ENCODE data around the gene ACOXL.

The ACOXL gene

DNA sequence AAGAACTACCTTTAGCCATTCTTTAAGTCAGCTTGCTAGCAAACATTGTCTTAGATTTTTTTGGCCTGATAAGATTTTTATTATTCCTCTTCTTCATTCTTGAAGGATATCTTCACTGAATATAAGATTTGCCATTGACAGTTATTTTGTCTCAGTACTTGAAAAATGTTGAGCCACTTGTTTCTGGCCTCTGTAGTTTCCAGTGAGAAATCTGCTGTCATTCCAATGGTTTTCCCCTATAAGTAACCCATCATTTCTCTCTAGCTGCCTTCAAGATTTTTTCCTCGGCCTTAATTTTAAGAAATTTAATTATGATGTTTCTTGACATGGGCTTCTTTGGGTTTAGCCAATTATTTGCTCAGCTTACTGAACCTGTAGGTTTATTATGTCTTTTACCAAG is 32.6 kb downstream of the ACOXL start:
- DNase-seq: no peak

- no peak for DNase-seq
These were observed 33.9 kb downstream of the ACOXL start for GRCh38 chr2:110766291-110766690.

DNA sequence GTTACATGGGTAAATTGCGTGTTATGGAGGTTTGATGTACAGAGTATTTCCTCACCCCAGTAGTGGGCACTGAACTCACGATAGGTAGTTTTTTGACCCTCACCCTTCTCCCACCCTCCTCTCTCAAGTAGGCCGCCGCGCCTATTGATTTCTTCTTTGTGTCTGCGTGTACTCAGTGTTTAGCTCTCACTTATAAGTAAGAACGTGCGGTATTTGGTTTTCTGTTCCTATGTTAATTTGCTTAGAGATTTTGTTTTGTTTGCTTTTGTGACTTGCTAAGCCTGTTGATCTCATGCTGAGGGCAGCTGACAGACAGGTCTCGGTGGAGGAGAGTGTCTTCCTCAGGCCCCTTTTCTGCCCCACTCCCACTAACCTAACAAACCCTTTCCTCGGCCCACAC is 36.2 kb downstream of the ACOXL start:
- no peak for DNase-seq

DNA sequence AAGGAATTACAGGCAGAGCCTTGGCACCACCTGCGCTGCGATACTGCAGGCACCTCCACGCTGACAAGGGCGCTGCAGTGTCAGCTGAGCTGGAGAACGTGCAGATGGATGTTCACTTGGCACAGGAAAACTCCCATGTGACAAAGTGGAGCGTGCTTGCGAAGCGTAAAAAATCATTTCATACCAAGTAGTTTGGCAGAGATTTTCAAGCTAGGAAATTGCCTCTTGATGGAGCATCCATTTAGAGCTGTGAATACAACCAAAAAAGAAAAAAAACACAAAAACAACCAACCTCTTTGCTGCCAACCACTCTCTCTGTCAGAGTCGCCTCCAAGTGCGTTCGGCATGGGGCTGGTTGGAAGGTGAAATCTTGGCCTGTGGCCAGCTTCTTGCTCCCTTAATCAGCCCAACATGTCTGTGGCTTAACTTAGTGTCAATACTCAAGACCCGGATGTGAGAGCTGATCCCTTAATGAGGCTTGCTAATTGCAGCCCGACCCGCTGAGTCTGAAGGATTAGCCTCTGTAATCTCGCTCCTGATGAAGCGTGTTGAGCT is 38.1 kb downstream of the ACOXL start:
- DNase-seq: peak; percentile 75

GRCh38 chr2:110770959-110771431 is 38.6 kb downstream of the ACOXL start:
- DNase-seq: no peak

DNA sequence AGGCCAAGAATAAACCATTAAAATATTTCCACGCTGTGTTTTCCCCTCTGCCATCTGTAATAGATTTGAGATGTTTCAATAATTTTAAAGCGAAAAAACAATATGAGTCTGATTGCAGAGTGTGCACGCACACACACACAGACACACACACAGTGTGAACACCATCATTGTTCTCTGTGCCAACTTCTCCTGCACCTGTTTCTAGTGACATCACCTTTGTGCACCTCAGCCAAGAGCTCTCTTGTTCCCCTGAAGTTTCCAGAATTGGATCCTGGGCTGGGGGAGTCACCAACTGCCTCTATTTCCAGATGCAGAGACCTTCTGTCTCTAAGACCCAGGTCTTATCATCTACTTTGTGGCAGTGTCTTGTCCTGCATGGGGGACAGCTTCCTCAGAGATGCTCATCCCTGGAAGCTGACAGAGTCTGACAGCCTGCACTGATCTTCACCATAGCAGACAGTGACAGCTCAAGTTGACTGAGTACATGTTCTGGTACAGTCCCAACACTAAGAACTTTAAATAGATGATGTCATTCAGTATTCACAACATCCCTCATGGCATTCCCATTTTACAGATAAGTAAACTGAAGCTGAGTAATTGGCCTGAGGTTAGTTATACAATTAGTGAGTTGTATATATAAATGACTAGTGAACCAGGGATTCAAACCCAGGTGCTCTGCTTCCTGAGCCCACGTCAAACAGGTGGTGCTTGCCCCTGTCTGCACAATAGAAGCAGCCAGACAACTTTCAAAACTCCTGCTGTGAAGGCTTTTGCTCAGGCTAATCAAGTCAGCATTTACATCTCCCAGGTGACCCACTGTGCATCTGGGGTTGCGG is 39.4 kb downstream of the ACOXL start:
- DNase-seq: no peak

DNA sequence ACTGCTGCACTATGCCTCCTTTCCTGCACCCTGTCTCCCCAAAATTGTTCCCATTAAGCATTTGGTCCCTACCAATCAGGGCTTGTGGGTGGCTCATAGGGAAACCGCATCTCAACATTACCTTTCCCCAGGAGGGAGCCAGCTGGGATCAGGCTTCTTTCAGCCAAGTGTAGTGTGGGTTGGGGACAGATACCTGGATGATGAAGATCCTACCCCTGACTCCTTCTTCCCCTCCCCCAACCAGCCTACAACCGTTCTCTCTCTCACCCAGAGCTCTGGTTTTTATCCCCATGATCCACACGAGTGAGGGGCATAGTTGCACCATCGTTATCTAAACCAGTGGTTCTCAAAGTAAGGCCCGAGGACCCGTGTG is 40.0 kb downstream of the ACOXL start:
- no peak for DNase-seq

DNA sequence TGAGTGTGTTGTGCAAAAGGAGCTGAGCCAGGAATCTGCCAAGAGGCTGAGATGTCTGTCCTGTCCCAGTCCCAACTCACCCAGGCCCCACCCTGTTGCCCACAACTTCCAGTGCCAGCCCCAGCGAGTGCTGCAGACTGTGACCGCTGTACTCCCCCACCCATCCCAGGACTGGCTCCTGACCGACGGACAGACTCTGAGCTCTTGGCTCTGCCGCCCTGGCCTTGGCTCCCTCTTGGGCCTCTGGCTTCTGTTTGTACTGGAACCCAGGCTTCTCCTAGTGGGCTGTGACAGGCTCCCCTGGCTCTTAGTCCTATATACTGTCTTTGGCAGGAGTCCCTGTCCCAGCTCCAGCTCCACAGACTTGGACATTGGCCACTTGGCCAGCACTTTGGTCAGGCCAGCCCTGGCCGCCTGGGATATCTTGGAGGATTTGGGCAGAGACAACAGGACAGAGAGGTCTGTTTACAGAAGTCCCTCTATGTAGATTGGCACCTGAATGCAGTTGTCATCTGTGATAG is 41.1 kb downstream of the ACOXL start:
- DNase-seq: no peak

DNA sequence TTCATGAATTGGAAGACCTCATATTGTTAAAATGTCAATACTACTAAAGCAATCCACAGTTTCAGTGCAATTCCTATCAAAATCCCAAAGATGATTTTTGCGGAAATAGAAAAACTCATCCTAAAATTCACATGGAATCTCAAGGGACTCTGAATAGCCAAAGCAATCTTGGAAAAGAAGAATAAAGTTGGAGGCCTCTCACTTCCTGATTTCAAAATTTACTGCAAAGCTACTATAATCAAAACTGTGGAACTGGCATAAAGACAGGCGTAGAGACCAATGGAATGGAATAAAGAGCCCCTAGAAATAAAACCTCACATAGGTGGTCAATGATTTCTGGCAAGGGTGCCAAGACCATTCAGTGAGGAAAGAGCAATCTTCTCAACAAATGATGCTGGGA is 42.3 kb downstream of the ACOXL start:
- no peak for DNase-seq

DNA sequence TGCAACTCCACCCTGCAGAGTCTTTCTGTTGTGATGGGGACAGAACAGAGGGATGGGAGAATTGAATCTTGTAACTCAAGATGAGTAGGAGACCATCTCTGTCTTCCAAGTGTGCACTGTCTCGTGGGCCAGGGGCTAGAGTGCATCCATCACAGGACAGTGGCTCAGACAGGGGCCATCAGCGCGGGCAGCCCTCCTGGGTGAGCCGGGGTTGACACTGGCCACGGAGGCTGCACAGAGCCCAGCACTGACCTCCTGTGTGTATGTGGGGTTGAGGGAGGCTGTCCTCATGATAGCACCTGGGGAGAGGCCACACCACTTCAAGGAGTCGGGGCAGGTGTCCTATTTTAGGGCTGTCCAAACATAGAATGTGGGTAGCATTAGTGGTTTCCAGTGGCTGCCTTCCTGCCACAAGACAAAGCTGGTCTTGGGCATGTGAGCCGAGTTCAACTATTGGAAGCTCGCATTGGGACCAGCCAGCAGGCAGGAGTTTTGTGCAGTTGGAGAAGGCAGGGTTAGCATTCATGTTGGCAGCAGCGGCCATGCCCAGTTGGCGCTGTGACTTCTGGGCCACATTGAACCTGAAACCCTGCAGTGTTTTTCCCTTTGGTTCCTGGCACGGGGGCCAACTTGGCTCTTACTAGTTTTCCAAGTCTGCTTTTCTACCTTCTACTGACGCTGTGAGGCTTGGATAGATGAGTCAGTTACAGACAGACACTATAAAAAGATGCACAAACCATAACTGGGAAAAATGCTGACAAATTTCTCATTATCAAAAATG is 45.3 kb downstream of the ACOXL start:
- no peak for DNase-seq

- DNase-seq: no peak
These were observed 48.1 kb downstream of the ACOXL start for GRCh38 chr2:110780461-110780860.

GRCh38 chr2:110783196-110783873 is 51.0 kb downstream of the ACOXL start:
- DNase-seq: no peak

DNA sequence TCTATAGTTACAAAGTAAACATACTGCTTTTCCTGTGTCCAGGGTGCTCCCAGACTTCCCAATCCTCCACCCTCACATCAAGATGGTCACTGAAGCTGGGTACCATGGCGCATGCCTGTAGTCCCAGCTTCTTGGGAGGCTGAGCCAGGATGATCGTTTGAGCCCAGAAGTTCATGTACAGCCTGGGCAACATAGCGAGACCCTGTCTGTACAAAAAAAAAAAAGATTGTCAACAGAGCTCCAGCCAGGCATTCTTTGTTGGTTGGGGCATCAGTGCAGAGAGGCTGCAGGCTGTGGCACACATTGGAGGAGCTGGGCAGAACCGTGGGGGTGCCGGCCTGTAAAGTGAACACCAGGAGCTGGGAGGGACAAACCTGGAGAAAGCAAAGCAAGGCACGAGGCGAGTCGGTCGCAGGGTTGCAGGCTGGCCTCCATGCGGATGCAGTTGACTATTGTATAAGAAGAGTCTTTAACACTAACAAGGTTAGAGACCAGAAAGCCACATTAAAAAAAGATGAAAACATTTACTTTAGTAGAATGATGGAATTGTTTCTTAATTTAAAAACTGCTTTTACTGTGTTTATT is 51.8 kb downstream of the ACOXL start:
- DNase-seq: no peak

- DNase-seq: no peak
These were observed 53.1 kb downstream of the ACOXL start for GRCh38 chr2:110785439-110785838.

DNA sequence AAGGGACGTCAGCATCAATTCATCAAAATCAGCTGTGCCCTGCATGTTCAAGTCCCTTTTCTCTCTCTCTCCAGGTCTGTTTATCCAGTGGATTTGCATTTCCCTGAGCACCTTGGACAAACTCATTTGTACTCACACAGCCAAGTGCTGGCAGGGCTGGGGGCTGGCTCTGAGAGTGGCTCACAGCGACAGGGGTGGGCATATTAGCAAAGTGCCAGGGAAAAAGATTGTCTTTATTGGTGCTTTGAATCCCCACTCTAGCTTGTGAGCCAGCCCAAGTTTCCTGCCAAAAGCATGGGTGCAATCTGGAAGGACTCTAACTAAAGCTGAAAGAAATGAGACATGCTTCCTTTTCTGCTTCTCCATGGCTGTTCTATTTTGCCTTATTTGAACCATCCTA is 56.6 kb downstream of the ACOXL start:
- DNase-seq: no peak

DNA sequence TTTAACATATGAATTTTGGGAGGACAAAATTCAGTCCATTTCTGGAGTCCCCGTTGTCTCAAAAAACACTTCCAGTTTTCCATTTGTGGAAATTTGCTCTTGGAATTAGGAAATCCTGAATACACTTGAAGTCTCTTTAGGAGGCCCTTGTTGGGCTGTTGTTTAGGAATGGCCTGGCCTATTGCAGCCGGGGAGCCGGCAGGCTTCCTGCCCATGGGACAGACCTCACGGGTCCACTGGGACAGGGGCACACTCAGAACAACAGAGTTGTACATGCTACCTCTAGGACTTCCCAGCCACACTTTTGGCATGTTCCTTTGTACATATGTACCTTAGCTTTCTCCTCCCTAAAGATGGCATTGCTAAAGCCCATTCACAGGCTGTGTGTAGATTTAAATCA is 57.3 kb downstream of the ACOXL start:
- no peak for DNase-seq

- no peak for DNase-seq
These were observed 58.5 kb downstream of the ACOXL start for GRCh38 chr2:110790907-110791306.

GRCh38 chr2:110791435-110791834 is 59.1 kb downstream of the ACOXL start:
- no peak for DNase-seq

DNA sequence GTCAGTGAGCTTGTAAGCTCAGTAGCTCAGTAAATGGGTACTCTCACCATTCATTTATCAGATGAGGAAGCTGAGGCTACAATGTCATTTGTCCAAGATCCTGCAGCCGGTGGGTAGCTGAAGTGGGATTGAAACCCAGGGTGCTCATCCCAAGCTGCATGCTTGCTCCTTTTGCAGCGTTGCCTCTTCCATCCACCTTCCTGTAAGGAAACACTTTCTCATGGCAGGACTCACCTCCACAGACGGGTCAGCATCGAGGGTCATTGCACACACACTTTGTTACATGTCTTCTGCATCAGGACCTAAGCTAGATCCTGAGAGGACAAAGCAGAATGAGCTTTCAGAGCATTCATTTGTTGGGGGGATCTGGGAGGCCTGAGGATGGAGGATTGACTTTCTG is 60.7 kb downstream of the ACOXL start:
- DNase-seq: no peak

DNA sequence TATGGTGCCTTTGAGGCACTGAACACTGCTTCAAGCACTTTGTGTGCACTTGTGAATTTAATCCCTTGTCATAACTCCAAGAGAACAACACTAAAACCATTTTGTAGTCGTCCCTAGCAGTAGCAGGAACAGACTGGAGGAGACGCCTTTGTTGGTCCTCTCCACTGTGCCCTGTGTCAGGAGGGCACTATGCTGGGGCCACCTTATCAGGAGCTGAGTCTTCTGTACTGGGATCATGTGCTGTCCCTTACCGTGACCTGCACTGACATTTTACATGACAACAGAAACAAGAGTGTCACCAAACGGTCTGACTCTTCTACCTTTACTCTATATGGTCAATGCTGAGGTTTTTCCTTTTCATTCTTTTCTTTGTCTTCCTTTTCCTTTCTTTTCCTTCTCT is 62.0 kb downstream of the ACOXL start:
- no peak for DNase-seq

GRCh38 chr2:110794951-110795350 is 62.6 kb downstream of the ACOXL start:
- no peak for DNase-seq

GRCh38 chr2:110796716-110797301 is 64.4 kb downstream of the ACOXL start:
- no peak for DNase-seq
